Fibroblast of skin of right biceps (primary cell): Measurements from ENCODE around the gene SLC4A4.

ENCODE experiments used
- DNase-seq: peaks from one replicate; pipeline ENCODE4 v3.0.0-alpha.2; 2013

Gene SLC4A4

DNA sequence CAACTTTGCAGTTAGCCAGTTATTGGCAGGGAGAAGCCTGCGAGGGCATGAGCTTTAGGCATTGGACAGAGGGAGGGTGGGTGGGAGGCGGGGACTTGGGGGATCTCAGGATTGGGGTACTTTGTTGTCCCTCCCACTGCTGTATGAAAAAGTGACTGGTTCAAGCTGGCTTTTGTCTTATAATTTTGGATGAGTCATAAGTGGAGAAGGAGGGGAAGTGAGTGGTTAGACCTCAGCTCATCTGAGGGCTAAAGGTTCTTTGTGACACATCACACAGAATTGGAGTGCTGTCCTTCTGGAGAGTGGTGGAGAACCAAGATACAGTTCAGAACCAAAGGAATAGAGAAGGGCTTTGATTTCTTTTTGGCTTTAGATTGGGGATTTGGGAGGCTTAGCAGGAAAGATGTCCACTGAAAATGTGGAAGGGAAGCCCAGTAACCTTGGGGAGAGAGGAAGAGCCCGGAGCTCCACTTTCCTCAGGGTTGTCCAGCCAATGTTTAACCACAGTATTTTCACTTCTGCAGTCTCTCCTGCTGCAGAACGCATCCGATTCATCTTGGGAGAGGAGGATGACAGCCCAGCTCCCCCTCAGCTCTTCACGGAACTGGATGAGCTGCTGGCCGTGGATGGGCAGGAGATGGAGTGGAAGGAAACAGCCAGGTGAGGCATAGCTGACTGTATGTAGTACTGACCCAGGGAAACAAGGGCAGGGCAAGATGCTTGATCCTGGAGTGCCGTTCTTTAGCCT lies at the start of gene SLC4A4:
Gene SLC4A4, plus strand, starts transcription at position 175 of the 748 bp plus-strand sequence.
- peak; percentile 84 for DNase-seq

DNA sequence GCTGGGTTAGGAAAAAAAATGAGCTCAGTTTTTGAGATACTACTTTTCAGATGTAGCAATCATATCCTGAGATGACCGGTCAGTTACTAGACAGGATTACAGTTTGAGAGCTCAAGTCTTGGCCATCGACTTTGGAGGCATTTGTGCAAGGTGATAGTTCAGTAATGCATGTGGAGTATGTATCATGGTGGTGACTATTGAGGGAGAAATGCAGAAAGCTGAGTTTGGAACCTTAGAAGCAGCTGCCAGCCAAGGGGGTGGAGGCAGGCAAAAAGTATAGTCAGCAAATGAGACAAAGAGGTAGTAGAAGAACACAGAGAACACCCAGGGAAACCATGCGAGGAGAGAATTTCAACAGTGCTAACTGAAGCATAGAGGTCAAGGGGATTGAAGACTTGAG lies 48.7 kb upstream of the SLC4A4 start:
- peak; percentile 77 for DNase-seq

DNA sequence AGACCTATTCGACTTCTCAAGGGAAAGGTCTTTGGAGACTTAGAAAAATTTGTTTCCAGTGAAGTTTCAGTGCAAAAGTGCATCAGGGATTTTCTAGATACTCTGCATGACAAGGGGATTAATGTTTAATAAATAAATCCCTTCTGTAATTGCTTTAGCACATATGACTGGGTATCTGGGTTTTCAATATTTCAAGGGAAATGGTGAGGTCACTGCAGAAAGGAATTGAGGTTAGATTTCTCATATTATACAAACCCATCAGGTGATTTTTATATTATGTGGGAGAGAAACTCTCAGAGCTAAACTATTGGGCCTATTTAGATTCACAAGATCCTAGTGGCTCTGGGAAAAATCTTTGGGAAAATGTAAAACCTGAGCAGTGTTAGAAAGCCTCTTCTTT lies 48.3 kb upstream of the SLC4A4 start:
- peak; percentile 27 for DNase-seq

DNA sequence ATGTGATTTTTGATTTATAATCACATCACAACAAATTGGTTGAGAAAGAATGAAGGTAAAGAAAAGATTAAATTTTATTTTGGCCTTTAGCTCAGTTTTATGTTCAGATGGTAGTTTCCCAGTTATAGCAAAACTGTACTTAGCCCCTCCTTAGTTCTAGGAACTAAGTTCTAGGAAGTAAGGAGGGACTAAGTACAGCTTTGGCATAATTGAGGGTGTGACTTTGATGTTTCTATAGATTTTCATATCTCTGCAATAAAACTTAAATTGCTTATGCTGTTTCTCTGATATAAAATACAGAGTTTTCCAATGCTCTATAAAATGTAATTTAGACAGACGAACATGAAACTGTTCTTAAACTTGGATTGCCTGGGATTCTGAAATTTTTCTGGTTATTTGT lies 46.6 kb upstream of the SLC4A4 start:
- DNase-seq = no peak

DNA sequence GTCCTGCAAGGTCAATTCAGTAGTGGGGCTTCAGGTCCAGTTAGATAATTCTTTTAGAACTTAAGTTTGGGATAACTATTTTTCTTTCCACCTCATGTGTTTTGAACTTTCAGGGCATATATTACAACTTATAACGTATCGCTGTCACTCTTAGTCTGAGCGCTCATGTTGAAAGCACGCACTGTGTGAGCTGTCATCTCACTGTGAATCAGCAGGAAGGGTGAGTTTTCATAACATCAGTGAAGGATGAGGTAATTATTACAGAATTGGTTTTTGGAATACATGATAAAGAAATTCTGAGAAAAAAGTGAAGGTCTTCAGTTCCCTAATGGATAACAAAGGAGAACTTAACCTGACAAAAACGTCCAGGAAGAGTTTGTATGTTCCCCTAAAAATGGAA lies 45.1 kb upstream of the SLC4A4 start:
- peak; percentile 82 for DNase-seq

DNA sequence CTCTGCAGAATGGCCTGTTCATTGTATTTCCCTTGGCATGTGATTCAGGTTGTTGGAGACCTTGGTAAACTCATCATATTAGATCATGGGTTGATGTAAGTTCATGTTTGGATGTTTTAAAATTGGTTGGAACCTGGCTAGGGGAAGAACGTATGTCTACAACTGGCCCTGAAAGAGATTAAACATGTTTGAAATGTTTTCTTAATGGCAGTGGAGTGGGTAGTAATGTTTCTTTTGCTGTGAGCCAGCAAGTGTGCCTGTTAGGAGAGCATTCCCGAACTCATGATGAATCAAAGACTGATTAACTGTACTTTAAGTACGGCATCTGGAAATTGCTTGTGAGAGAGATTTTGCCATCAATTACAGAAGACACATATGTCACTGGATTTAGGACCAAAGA lies 44.5 kb upstream of the SLC4A4 start:
- DNase-seq = peak; percentile 51

DNA sequence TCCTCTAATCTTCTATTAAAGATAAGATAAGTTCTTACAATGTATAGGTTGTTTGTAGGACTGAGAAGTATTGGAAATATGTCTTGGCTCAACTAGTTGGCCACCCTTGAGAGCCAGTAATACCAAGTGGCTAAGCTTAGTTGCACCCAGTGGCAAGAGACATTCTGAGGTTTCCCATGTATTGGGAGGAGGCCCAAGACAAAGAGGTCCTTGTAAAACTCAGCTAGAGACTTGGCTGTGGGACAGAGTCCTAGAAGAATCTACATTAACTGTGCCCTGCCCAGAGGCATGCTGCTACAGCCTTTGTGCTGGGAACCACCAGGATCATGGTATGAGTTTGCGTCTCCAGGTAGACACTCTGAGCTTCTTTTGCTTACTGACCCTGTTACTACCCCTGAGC lies 41.9 kb upstream of the SLC4A4 start:
- DNase-seq = no peak

DNA sequence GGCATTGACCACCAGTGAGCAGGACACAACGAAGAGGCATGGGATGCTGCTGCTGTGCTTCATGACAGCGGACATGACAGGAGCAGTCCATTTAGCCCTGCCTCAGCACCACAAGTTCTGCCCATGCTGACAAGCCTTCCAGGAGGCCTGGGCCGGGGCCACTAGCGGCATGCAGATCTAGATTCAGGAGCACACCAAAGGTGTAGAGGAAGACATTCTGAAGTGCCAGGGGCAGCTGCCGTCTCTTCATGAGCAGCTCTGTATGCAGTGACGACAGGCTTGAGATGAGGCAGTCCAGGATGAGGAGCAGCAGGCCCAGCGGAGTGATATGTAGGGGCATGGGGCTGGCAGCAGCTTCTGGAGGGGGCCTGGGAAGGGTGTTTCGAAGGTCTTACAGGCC lies 38.5 kb upstream of the SLC4A4 start:
- DNase-seq = no peak

DNA sequence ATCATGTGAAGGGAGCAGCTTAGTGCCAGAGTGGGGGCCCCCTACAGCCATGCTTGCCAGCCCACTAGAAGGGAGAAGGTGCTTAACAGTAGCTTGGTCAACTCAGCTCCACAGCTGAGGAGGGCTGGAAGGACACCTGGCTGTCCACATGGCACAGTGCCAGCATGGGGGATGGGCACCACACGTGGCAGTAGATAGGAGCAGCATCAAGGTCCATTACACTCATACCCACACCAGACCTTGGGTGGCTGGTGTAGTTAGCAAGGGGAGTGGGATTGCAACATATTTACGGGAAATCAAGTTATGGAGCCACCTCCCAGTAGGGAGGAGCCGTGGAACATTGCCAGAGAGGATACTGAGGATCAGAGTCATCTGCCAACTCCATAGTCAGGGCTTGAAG lies 37.9 kb upstream of the SLC4A4 start:
- no peak for DNase-seq

DNA sequence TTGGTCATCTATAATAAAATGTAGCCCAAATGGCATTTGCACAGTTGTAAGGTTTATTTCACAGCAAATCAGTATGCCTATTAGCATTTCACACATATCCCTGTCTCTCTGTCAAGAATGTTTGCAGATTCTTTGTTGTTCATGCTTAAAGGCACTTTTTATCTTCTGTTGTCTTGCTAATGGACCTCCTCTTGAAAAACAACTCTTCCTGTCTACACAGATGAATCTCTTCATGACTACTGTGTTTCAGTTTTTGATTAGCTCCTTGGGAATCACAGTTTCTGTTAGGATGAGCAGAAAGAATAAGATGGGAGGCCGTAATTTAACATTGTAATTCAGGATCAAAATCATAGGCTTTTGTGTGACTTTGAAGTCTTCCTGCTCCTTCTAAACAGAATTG lies 35.5 kb upstream of the SLC4A4 start:
- DNase-seq = no peak

DNA sequence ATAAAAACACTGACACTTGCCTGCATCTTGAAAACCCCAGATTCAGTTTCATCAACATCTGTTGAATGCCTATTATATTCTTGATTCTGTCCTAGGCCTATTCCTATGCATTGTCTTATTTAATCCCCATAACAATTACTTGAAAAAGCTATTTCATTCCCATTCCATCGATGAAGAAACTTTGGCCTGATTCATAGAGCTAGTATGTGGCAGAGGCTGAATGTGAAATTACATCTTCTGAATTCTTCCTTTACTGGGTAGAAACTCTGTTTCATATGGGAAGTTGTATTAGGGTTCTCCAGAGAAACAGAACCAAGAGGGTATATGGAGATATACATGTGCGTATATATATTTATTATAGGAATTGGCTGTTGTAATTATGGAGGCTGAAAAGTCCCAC lies 35.0 kb upstream of the SLC4A4 start:
- peak; percentile 36 for DNase-seq

DNA sequence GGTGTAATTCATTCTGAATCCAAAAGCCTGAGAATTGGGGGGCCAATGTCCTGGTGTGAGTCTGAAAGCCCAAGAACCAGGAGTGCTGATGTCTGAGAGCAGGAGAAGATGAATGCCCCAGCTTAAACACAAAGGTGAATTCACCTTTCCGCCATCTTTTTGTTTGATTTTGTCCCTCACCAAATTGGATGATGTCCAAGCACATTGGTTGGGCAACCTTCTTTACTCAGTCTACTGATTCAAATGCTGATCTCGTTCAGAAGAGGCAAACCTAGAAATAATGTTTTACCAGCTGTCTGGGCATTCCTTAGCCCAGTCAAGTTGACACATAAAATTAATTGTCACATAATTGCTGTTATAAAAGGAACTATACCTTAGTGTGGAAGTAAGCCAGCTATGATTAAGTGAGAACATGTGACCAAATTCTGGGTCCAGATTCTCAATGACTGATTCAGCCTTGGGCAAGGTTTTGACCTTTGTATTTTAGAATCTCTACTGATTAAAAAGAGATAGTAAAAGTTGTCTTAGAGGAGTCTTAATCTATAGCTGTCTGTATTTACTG lies 34.5 kb upstream of the SLC4A4 start:
- peak; percentile 15 for DNase-seq

DNA sequence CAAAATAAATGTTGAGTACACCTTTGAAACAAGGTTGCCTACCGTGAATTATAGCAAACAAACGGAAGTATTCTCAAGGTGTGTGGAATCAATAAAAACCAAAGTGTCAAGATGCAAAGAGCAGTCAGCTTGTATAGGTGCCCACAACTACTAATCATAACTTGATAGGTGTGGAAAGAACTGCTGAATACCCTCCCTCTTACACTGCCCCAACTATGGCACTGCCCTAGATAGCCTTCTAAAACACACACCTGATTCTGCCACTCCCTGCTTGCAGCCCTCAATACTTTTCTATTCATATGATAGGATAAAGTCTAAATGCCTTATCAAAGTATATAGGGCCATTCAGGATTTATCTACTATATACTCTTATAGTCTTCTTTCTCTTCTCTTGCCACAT lies 31.1 kb upstream of the SLC4A4 start:
- no peak for DNase-seq

DNA sequence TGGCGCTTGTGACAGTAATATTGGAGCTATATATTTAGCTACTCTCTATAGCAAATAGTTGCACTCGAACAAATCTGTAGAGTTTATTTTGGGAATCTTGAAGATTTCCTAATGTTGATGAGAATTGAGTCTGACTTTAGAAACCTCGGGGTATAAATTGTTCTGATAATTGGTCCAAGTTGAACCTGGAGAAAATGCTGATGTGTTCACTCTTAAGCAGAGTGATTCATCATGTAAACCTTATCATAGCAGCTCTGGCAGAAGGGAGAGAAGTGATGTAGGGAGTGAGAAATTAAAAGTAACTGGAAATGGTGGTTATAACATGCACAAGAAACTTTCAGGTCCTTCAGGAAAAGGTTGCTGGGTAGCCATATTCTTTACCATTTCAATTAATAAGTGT lies 16.4 kb upstream of the SLC4A4 start:
- DNase-seq = peak; percentile 30

DNA sequence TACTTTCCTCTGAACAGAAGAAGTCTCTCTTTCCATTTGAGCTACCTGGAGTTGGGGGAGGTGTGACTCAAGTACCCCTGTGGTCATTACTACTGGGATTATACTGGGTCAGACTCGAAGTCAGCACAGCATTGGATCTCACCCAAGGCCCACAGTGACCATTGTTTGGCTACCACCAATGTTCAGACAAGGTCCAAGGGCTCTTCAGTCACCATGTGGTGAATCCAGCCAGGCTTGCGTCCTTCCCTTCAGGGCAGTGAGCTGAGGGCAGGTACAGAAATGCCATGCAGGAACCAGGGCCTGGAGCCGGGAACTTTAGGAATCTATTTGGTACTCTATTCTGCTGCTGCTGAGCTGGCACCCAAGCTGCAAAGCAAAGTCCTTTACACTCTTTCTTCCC lies 5.5 kb upstream of the SLC4A4 start:
- no peak for DNase-seq

DNA sequence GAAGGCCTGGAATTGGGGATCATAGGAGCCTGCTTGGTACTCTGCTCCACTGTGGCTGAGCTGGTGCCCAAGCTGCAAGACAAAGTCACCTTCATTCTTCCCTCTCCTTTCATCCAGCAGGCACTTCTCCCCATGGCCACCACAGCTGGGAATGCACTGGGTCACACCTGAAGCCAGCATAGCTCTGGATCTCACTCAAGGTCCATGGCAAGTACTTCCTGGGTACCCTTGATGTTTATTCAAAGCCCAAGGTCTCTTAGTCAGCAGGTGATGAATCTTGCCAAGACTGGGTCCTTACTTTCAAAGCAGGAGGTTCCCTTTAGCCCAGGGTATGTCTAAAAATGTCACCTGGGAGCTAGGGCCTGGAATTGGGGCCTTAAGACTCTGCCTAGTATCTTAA lies 4.9 kb upstream of the SLC4A4 start:
- no peak for DNase-seq

DNA sequence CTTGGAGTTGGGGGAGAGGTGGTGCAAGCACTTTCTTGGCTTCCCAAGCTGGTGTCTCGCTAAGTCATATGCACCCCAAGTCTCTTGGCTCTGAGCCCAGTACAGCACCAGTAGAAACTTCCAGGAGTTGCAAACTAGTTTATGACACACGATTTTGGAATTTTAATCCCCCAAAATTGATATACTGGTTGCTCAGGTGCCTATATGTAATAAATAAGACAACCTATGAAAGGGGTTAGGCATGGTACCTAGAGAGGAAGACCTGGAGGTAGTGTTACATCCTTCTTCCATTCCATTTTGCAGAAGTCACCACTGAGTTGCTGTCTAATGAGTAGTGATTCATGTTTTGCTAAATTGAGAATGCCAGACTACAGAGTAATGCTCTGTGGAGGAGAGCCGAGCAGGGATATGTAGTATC lies 4.3 kb upstream of the SLC4A4 start:
- peak; percentile 77 for DNase-seq

DNA sequence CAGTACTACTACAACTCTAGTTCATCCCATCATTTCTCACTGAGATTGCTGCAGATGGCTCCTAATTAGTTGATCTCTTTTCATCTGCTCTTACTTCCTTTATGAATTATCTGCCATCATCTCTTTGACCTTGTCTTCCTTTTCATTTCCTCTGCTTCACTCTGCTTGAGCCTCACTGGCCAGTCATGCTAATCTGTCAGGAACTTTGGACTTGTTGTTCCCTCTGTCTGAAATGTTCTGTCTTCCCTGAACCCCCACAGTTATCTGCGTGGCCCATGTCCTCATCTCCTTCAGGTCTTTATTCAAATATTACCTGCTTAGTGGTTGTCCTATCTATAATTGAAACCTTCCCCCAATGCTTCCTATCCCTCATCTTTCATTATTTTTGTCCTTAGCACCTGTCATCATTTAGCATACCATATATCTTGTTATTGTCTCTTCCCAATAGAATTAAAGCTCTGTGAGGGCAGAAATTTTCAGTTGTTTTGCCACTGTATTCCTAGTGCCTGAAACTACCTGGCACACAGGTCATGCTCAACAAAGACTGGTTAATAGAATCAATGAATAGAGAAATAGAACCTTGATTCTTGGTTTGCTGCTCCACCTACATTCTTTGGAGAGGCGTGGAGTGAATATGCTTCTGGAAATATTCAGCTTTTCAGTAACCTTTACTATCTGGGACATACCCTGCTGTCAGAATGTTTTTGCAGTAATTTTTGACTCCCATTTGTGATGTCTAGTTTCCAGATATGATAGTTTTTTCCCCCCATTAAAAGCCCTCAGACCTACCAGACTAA lies 5.0 kb downstream of the SLC4A4 start:
- DNase-seq = no peak

DNA sequence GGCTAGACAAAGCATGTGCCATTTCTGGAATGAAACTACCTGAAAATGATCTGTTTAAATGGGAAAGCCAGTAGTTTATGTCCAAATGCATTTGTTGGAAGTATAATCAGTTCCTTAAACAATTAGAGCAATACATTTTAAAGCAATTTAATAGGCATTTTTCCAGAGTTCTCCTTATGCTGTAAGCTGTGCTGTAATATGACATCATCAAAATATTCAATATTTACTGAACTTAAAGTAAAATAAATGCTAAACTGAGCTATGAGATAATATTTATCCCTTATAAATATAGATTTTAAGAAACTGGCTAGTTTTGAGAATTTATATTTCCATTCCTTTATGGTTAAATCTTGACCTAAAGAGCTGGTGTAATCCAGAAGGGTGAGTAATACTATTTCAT lies 7.9 kb downstream of the SLC4A4 start:
- DNase-seq = no peak

DNA sequence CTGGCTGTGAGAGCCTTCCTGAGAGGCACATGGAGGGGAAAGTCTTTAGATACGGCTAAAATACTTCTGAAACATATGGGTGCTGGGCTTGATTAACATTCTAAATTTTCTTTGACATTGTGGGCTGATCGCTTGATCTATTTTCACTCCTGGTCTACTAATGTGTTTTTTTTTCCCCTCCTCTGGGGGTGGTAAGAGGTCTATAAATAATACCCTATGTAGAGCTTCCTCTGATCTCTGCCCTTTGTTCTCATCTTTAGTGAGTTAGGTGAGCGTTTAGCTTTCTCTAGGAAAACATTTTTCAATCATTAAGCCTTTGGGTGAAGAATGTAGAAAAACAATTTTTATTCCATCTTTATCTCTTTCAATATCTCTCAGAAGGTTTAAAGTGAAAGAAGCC lies 9.8 kb downstream of the SLC4A4 start:
- no peak for DNase-seq

DNA sequence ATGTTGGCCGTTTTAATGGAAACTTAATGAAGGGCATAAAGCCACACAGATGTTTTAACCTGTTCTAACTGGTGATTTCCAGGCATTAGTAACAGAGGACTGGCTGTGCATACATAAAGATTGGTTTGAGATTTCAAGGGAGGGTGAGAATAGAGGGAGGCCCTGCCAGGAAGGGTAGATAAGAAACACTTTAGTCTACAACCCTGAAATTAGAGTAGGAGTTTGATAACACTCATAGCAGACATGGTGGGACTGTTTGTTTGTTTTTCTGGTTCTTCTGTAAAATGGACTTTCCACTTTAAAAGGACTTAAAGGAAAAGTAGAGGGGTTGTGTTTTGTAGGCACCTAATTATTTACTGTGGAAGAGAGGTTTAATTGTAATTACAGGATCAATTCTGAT lies 16.2 kb downstream of the SLC4A4 start:
- DNase-seq = no peak

DNA sequence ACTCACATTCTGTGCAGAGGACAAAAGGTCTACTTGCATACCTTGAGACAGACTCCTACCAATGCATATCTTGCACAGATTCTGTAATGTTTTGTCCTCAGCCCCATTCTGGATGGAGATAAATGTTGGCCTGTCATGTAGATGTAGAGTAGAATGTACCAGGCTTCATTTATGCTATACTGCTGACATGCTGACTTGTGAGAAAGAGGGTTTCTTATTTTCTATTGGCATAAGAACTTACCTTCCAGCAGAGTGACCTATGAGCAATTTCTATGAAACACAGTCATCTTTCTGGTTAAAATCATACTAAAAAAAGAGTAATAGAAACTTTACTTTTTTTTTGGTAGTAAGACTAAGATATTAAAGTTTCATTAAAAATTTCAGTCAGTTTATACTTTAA lies 17.2 kb downstream of the SLC4A4 start:
- DNase-seq = no peak

DNA sequence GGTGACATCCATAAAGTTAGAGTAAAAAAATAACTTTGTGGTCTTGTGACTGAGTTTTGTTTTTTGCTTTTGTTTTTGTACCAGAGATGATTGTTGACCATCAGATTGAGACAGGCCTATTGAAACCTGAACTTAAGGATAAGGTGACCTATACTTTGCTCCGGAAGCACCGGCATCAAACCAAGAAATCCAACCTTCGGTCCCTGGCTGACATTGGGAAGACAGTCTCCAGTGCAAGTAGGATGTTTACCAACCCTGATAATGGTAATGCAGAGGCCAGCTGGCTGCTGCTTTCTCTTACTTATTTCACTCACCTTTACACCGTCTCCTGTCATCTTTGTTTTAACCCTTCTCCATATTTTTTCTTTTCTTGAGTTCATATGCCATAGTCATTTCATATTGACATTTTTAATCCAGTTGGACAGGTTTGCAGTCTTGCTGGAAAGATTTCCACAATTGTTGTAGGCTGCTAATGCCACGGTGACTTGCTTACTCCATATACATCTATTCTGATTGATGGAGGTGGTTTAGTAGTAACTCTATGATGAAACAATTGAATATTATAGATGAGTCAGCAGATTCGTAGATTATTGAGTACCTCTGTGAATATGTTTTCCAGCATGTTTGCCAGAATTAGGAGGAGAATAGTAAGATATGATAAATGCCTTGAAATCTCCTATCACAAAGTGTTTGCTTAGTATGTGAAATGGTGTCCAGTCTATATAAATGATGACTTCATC lies 18.3 kb downstream of the SLC4A4 start:
- DNase-seq = no peak

DNA sequence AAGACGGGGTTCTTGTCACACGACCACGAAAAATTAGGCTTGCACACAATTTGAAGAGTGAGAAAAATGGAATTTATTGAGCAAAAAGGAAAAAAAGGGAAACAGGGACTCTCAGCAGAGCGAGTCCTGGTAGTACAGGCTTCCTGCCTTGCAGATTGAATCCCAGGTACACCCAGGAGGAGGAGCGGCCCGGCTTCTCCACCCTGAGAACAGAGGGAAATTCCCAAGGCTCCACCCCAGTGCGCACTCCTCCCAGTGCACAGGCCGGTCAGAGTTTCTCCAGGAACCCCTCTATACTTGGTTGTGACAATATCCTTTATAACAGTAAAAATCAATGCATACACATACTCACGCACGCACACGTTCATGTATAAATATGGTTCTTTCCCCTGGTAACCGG lies 22.0 kb downstream of the SLC4A4 start:
- no peak for DNase-seq
